IPS DF 4.7 (cell line): ENCODE measurements around the gene ZNF232.
"Not testable (repeated sequence)": the region's sequence is repeated elsewhere in the genome, so short reads cannot be mapped to it uniquely, and the experiment has no call there.

Source experiments
- DNase-seq: peaks from one replicate; pipeline ENCODE4 v3.0.0-alpha.2; 2013; ENCODE audit warnings: low spot score; ENCODE audit errors: extremely low read depth

Gene ZNF232

GRCh38 chr17:5130261-5130660, 18.6 kb upstream of the ZNF232 start:
- not testable (repeated sequence) for DNase-seq

- not testable (repeated sequence) for DNase-seq
Measured at GRCh38 chr17:5129770-5130169, 18.1 kb upstream of the ZNF232 start.

- DNase-seq: no peak
Measured at GRCh38 chr17:5128905-5129535, 17.3 kb upstream of the ZNF232 start.

GRCh38 chr17:5128387-5128786, 16.7 kb upstream of the ZNF232 start:
- DNase-seq: not testable (repeated sequence)

GRCh38 chr17:5127910-5128309, 16.2 kb upstream of the ZNF232 start:
- no peak for DNase-seq

GRCh38 chr17:5126719-5127488, 15.2 kb upstream of the ZNF232 start:
- no peak for DNase-seq

- not testable (repeated sequence) for DNase-seq
Measured at GRCh38 chr17:5124896-5125295, 13.2 kb upstream of the ZNF232 start.

GRCh38 chr17:5124125-5124760, 12.6 kb upstream of the ZNF232 start:
- not testable (repeated sequence) for DNase-seq

- no peak for DNase-seq
Measured at GRCh38 chr17:5123343-5124124, 11.9 kb upstream of the ZNF232 start.

- no peak for DNase-seq
Measured at GRCh38 chr17:5122586-5123342, 11.1 kb upstream of the ZNF232 start.

- not testable (repeated sequence) for DNase-seq
Measured at GRCh38 chr17:5122056-5122455, 10.4 kb upstream of the ZNF232 start.

GRCh38 chr17:5121186-5121841, 9.6 kb upstream of the ZNF232 start:
- DNase-seq: no peak

- not testable (repeated sequence) for DNase-seq
Measured at GRCh38 chr17:5120436-5121185, 8.9 kb upstream of the ZNF232 start.

GRCh38 chr17:5120036-5120435, 8.4 kb upstream of the ZNF232 start:
- no peak for DNase-seq

GRCh38 chr17:5118219-5118618, 6.5 kb upstream of the ZNF232 start:
- no peak for DNase-seq

GRCh38 chr17:5115673-5116651, 4.3 kb upstream of the ZNF232 start, which contains the start of gene USP6:
Gene USP6, plus strand, starts transcription at chr17:5116032. Its CDS starts 14,336 bp downstream, at chr17:5130368.
- no peak for DNase-seq

- DNase-seq: no peak
Measured at GRCh38 chr17:5110816-5111215, 862 bp downstream of the ZNF232 start.

GRCh38 chr17:5100832-5101231, 10.8 kb downstream of the ZNF232 start:
- DNase-seq: no peak
